Hepatocyte (in vitro differentiated cells): Measurements from ENCODE around the gene ITPRID2.

ENCODE experiments used
- CTCF ChIP-seq: fragments of 200-600 bp; sonication (generic); IDR thresholded peaks from 2 replicates; pipeline ENCODE4 v1.5.1; 2016; ENCODE audit warnings: antibody characterized with exemption, mild to moderate bottlenecking; ENCODE audit not compliant: poor library complexity
- EZH2 ChIP-seq: fragments of 200-600 bp; sonication (generic); IDR thresholded peaks from 2 replicates; pipeline ENCODE4 v1.6.1; 2016; ENCODE audit warnings: antibody characterized with exemption, mild to moderate bottlenecking, borderline replicate concordance
- EZH2phosphoT487 ChIP-seq: fragments of 200-600 bp; sonication (generic); IDR thresholded peaks from one replicate; pipeline ENCODE4 v1.6.1; 2018; ENCODE audit warnings: antibody characterized with exemption, mild to moderate bottlenecking, low read depth, moderate library complexity; ENCODE audit not compliant: unreplicated experiment, severe bottlenecking

DNA sequence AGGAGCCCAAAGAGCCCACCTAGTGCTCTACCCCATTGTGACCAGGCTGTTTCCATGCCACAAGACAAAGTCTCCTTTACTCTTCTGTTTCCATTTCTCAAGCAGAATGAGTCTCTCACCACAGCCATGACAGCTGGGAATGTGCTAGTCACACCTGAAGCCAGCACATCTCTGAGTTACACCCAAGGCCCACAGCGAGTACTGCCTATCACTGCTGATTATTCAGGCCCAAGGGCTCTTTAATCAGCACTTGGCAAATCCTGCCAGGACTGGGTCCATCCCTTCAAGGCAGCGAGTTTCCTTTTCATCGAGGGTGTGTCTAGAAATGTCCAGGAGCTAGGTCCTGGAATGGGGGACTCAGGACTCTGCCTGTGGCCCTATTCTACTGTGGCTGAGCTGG, 79.5 kb downstream of the ITPRID2 start:
- TF ChIP-seq CTCF = no peak
- TF ChIP-seq EZH2 = no peak
- TF ChIP-seq EZH2phosphoT487 = no peak
